Aorta (tissue), 5 donors: Measurements from ENCODE around the gene CSTF1. TPM values are rescaled to one million over a fixed set of nuclear protein-coding genes. Genes with fewer than 3 reads are reported as not detected.

ENCODE experiments used
- ATAC-seq: fragments of 200-7000 bp; cut with Tn5 transposase; one replicate; pipeline ENCODE4 v1.9.1; 2022; ENCODE audit warnings: moderate library complexity; ENCODE audit not compliant: low FRiP score
- DNase-seq, 2 donors: peaks; one replicate each; pipeline ENCODE4 v3.0.0-alpha.2; 2020
- H3K27ac ChIP-seq, 2 donors: one replicate each; pipeline ENCODE4 v1.5.1; 2013; ENCODE audit warnings: low read length in 2 of 2, mild to moderate bottlenecking in 2 of 2, moderate library complexity in 2 of 2, control low read depth in 1 of 2, inconsistent platforms in 1 of 2, low read depth in 1 of 2
- H3K27me3 ChIP-seq, 2 donors: one replicate each; pipeline ENCODE4 v1.6.1; 2013; ENCODE audit warnings: control low read depth in 1 of 2, low read length in 1 of 2, mild to moderate bottlenecking in 1 of 2, moderate library complexity in 1 of 2; ENCODE audit not compliant: insufficient read depth in 2 of 2, control insufficient read depth in 1 of 2
- H3K36me3 ChIP-seq, 2 donors: one replicate each; pipeline ENCODE4 v1.6.1; 2013; ENCODE audit warnings: control low read depth in 1 of 2, low read length in 1 of 2, mild to moderate bottlenecking in 1 of 2; ENCODE audit not compliant: insufficient read depth in 2 of 2, control insufficient read depth in 1 of 2
- H3K4me1 ChIP-seq, 2 donors: one replicate each; pipeline ENCODE4 v1.6.1; 2013; ENCODE audit warnings: low read length in 2 of 2, control low read depth in 1 of 2, mild to moderate bottlenecking in 1 of 2, moderate library complexity in 1 of 2; ENCODE audit not compliant: insufficient read depth in 2 of 2, control insufficient read depth in 1 of 2
- H3K4me3 ChIP-seq, 2 donors: one replicate each; pipeline ENCODE4 v1.5.1; 2013; ENCODE audit warnings: low read length in 2 of 2, control low read depth in 1 of 2, mild to moderate bottlenecking in 1 of 2
- H3K9me3 ChIP-seq: one replicate; pipeline ENCODE4 v1.6.1; 2013; ENCODE audit warnings: mild to moderate bottlenecking, low read length; ENCODE audit not compliant: control insufficient read depth
- WGBS, 2 donors: extraction: QIAGEN DNeasy Blood & Tissue Kit; methylation state at CpG; one replicate each; pipeline ENCODE4 v1.1.7; 2013; 5-methylcytosine and 5-hydroxymethylcytosine counted together
- intact Hi-C, 2 donors: fragments of 100-400 bp; cut with DNase I; formaldehyde crosslinking; loops; one replicate each; pipeline versions ENCODE4 v1.14.2 to v1.15.0; 2022
- polyA plus RNA-seq, 2 donors: library from polyadenylated mRNA; stranded (reverse); fragments of 200-250 nt; gene quantifications; one replicate each; pipeline ENCODE4 v1.2.3, GENCODE V29; 2013
- total RNA-seq, 2 donors: library from RNA; stranded (reverse); fragmentation: NEBNext Ultra II Directional; extraction: Animal tissue kit (Norgen Biotek cat#: 25700); gene quantifications; one replicate each; pipeline ENCODE4 v1.2.1, GENCODE V29; 2021
- donor health status: healthy with polysubstance abuse.
- donor health status: Bipolar disorder and iron deficiency.
- donor health status: DM: no; HTN: no; CAD: no.
- donor health status: DM: no; HTN: no; CAD: no.
- donor health status: DM: yes; HTN: yes; CAD: no.

The CSTF1 gene
- total and polyA plus RNA-seq, 4 donors, result 6.5 to 21.7 (median 14.0) TPM

- no peak for DNase-seq
- 31 to 45% methylated on average over 27 of the region's 27 CpGs for WGBS, 2 donors
- intact Hi-C loops, result no loop called here
Measured at GRCh38 chr20:56443654-56444540, 51.5 kb downstream of the CSTF1 start.

GRCh38 chr20:56445130-56445529 lies 52.7 kb downstream of the CSTF1 start:
- Histone ChIP-seq H3K36me3 (no peaks in the 10 kb centered on the region), H3K4me1 (no peaks in the 10 kb centered on the region), H3K4me3 (no peak overlapping the region), H3K9me3 (no peaks in the 10 kb centered on the region), H3K27ac (no peak overlapping the region), H3K27me3 (no peaks in the 10 kb centered on the region)
- intact Hi-C loops, result no loop called here
- DNase-seq (no peak), ATAC-seq (no peak)
- WGBS, 2 donors, result 74 to 83% methylated on average over 3 of the region's 3 CpGs

More at GRCh38 chr20:56443654-56444540, 51.5 kb downstream of the CSTF1 start:
- no peaks in the 10 kb centered on the region for H3K9me3 ChIP-seq
- H3K36me3 ChIP-seq, result no peaks in the 10 kb centered on the region
- no peaks in the 10 kb centered on the region for H3K4me1 ChIP-seq
- ATAC-seq, result no peak
- H3K4me3 ChIP-seq, result no peak overlapping the region
- no peak overlapping the region for H3K27ac ChIP-seq
- no peaks in the 10 kb centered on the region for H3K27me3 ChIP-seq

- WGBS, 2 donors, result 85 to 89% methylated on average over 16 of the region's 16 CpGs
- no peak overlapping the region for H3K4me3 ChIP-seq
- no peaks in the 10 kb centered on the region for H3K4me1 ChIP-seq
- H3K9me3 ChIP-seq, result no peaks in the 10 kb centered on the region
- no peaks in the 10 kb centered on the region for H3K27me3 ChIP-seq
- DNase-seq, result no peak
- intact Hi-C loops, result no loop called here
- no peak overlapping the region for H3K27ac ChIP-seq
- no peaks in the 10 kb centered on the region for H3K36me3 ChIP-seq
- ATAC-seq, result no peak
Measured at GRCh38 chr20:56445540-56445939, 53.1 kb downstream of the CSTF1 start.

DNA sequence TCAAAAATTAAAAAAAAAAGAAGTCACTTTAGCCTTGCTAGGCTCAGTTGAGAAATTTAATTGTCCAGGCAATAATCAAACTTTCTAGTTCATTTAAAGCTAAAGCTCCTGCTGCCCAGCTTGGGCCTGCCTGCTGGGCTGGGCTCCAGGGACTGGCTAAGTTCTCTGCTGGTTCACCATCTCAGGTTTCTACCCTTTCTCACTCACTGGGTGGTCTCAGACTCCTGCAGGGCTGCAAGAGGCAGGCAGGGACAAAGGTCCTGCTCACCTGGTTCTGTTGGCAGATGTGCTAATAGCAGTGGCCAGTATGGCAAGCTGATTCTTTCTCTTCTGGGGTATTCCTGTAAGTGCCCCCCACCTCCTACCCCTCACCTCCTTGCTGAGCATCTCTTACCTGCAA lies 54.8 kb downstream of the CSTF1 start:
- Histone ChIP-seq H3K27ac (no peak overlapping the region), H3K4me1 (no peaks in the 10 kb centered on the region), H3K4me3 (no peak overlapping the region), H3K36me3 (no peaks in the 10 kb centered on the region), H3K9me3 (no peaks in the 10 kb centered on the region), H3K27me3 (no peaks in the 10 kb centered on the region)
- DNase-seq (no peak), ATAC-seq (no peak)
- intact Hi-C loops, result no loop called here

- Histone ChIP-seq H3K9me3 (no peaks in the 10 kb centered on the region), H3K36me3 (no peaks in the 10 kb centered on the region), H3K4me1 (no peaks in the 10 kb centered on the region), H3K27me3 (no peaks in the 10 kb centered on the region), H3K4me3 (no peak overlapping the region), H3K27ac (no peak overlapping the region)
- WGBS, 2 donors, result 87% methylated on average over 5 of the region's 5 CpGs
- DNase-seq, result no peak
- ATAC-seq, result no peak
- intact Hi-C loops, result no loop called here
Measured at GRCh38 chr20:56449459-56449858, 57.0 kb downstream of the CSTF1 start.

DNA sequence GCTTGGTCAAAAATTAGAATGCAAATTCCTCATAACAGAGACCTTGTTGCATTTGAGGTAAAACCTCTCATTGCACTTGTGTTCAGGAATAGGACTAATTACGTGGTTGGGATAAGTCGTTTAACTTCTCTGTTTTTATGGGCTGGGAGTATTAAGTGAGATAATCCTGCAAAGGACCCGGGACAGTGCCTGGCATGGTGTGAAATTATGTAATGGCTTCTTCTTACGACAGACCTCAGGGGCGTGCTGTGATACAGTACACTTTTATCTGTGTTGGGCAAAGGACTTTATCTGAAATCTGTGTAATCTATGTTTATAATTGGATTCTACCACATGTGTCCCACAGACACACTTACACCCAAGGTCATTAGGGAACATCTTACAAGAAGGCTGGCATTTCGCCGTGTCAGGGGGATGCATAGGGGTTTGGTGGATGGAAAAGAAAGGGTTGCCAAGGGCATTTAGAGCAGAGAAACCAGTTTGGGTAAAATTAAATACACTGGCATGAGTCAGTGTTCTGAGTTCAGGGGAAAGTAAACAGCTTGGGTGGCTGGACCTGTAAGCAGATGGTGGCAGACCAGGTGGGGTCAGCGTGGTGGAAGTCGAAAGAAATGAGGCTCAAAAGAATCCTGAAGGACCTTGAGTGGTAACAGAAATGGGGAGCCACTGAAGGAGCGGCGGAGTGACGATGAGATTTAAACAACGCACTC lies 58.8 kb downstream of the CSTF1 start:
- Histone ChIP-seq H3K36me3 (no peaks in the 10 kb centered on the region), H3K27ac (no peak overlapping the region), H3K4me1 (no peaks in the 10 kb centered on the region), H3K27me3 (no peaks in the 10 kb centered on the region), H3K4me3 (no peak overlapping the region), H3K9me3 (no peaks in the 10 kb centered on the region)
- ATAC-seq (no peak), DNase-seq (no peak)
- intact Hi-C loops, result no loop called here
- WGBS, 2 donors, result 80% methylated on average over 13 of the region's 13 CpGs

DNA sequence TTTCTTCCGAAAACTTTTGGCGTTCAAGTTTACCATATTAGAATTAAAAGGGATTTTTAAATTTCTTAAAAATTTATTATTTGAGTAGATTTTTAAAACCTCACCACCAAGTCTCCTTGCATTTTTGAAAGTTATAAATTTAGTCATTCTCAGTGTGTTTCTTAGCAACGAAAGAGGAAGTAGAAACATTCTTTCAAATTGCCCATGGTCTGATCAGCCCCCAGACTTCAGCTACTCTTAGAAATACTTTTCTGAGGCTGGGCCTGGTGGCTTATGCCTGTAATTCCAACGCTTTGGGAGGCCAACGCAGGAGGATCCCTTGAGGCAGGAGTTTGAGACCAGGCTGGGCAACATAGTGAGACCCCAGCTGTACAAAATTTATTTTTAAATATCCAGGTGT lies 60.9 kb downstream of the CSTF1 start:
- Histone ChIP-seq H3K36me3 (no peaks in the 10 kb centered on the region), H3K4me3 (no peak overlapping the region), H3K27ac (no peak overlapping the region), H3K4me1 (no peaks in the 10 kb centered on the region), H3K27me3 (no peaks in the 10 kb centered on the region), H3K9me3 (no peaks in the 10 kb centered on the region)
- WGBS, 2 donors, result 52 to 55% methylated on average over 5 of the region's 5 CpGs
- no peak for ATAC-seq
- DNase-seq, result no peak
- intact Hi-C loops, result no loop called here

DNA sequence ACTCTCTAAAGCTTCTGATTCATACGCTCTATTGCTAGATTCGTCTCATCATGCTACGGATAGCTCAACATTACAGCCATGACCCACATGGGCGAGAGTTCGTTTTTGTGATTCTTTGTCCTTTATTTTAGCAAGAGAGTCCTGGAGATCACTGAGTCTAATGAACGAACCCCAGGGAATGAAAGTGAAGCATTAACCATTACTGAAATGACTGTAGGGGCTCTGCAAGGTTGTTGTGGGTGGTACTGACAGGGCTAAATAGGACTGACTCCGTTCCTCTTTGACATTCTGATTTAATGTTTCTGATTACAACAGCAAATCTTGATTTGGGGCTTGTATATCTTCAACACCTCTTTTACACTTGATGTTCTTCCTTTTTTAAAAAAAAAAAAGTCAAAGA lies 62.3 kb downstream of the CSTF1 start:
- ATAC-seq, result no peak
- intact Hi-C loops, result no loop called here

More for the DNA sequence above, 62.3 kb downstream of the CSTF1 start:
- no peaks in the 10 kb centered on the region for H3K27me3 ChIP-seq
- 82 to 84% methylated on average over 7 of the region's 7 CpGs for WGBS, 2 donors
- DNase-seq, result no peak
- no peak overlapping the region for H3K27ac ChIP-seq
- no peak overlapping the region for H3K4me3 ChIP-seq
- H3K36me3 ChIP-seq, result no peaks in the 10 kb centered on the region
- H3K9me3 ChIP-seq, result no peaks in the 10 kb centered on the region
- no peaks in the 10 kb centered on the region for H3K4me1 ChIP-seq
